NCI-H1930 (cell line): ENCODE data around the gene TLE2.

Experiments
- DNase-seq, 2 experiments: peaks; one replicate each; lab custom pipeline; 2025; lab: John Stamatoyannopoulos, UW

The TLE2 gene

GRCh38 chr19:2950286-2951124, 78.6 kb downstream of the TLE2 start:
- DNase-seq, result peak; percentile 92 to 96

DNA sequence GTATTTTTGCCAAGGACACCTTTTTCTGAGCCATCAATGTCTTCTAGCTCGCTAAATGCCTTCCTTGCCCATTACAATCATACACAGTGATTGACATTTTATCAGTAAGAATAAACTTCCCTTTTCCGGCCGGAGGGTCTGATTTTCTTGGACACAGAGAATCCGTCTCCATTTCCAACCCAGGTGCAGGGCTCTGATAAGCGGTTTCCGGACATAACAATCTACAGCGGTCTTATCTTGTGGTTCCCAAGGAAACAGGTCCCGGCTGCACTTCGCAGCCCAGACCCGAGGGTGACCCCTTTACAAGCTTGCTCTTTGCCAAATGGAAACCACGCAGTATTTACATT, 79.2 kb downstream of the TLE2 start:
- DNase-seq, result no peak
